GM21825 (cell line): ENCODE data around the gene ZMIZ1.

ENCODE experiments used
- ATAC-seq: cut with Tn5 transposase; IDR thresholded peaks from one replicate; pipeline ENCODE4 v1.9.1; 2021; ENCODE audit warnings: mild to moderate bottlenecking, moderate library complexity; ENCODE audit not compliant: unreplicated experiment

Gene ZMIZ1

DNA sequence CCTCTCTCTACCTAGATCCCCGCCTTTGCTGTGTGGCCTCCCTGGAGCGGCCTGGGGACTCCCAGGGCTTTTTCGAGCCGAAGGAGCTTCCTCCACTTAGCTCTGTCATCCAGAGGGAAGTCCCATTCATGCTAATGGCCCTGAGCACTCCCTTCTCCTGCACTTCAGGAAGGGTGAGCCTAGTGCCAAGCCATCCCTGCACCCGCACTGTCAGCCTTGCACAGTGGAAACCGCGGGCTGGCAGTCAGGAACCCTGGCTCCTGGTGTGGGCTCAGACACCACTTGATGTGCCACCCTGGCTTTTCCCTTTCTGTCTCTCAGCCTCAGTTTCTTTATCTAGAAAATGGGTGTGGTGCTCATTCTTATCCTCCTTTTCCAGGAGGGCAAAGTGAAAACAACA lies 131.6 kb downstream of the ZMIZ1 start:
- no peak for ATAC-seq

DNA sequence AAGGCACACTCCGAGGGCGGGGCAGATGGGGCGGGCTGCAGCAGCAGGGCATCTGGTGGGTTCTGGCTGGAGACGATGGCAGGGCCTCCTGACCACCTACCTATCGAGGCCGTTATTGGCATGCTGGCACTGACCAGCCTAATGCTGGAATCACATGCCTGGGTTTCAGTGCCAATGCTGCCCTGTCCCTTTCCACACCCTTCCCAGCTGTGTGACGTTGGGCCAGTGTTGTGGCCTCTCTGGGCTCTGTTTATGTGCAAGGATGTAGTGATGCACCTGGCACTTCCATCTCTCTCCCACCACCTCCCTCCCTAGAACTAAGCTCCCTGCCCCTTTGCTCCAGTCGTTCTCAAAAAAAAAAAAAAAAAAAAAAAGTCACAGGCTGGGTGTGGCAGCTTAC lies 132.9 kb downstream of the ZMIZ1 start:
- no peak for ATAC-seq

DNA sequence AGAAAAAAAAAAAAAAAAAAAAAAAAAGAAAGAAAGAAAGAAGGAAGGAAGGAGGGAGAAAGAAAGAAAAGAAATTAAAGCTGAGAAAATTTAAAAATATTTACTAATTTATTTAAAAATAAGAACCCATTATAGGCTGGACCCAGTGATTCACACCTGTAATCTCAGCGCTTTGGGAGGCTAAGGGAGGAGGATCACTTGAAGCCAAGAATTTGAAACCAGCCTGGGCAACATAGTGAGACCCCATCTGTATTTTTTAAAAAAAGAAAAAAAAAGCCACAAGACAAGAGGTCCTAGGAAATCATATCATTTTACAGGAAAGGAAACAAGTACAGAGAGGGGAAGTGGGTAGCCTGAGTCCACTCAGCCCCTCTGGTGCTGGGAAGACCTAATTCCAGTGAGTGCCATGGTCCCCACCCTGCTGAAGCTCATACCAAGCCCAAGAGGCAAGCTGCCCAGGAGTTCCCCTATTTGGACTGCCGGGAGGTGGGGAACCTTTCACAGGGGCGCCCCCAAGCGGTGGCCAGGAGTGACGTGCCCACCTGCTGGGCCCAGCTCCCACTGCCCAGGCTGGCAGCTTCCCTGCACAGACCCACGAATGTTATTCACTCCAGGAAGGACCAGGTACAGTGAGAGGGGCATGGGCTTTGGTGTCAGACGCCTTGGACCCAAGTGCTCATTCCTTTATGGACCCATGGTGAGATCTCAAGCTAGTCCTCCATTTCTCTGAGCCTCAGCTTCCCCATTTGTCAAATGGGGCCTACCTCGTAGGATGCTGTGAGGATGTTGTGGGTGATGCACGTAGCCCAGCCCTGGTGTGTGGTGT lies 133.6 kb downstream of the ZMIZ1 start:
- no peak for ATAC-seq

DNA sequence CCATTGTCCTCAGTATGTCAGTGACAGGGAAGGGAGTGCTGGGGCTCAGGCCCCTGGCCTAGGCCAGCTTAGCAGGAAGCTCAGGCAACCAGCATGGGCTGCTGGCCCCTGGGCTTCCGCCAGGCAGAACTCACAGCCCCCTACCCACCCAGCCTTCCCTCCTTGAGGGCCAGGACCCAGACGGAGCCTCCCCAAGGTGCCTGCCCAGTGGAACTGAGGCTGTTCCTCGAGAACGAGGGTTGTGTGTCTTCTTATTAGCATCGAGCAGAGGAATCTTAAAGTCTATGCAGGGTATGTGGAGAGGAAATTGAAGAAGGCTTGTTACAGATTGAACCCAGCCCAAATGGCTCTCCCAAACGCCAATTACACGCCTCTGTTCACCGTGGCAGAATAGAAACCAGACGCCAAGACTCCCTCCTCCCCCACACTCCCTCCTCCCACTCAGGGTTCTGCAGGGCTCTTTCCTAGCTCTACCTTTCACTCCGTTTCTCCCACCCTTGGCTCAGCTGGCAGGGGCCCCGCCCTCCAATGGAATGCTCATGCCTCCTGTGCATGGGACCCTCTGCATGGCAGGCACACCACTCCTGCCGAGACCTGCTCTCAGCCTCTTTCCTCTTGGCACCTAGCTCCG lies 134.4 kb downstream of the ZMIZ1 start:
- no peak for ATAC-seq

DNA sequence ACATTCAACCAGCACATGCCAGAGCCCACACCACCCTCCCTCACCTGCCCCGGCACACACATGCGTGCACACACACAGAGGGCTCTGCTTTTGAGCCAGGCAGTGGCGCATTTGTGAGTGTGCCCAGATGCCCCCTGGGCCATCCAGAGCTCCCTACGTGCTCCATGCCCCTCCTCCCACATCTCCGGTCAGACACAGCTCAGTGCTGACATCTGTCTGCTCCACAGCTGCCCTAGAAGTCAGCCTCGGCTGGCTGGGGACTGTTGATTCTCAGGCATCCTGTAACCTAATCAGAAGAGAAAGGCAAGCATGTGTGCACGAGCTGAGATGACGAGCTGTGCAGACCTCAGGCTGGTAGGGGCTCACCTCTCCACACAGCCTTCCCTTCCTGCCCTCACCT lies 135.1 kb downstream of the ZMIZ1 start:
- ATAC-seq, result no peak

DNA sequence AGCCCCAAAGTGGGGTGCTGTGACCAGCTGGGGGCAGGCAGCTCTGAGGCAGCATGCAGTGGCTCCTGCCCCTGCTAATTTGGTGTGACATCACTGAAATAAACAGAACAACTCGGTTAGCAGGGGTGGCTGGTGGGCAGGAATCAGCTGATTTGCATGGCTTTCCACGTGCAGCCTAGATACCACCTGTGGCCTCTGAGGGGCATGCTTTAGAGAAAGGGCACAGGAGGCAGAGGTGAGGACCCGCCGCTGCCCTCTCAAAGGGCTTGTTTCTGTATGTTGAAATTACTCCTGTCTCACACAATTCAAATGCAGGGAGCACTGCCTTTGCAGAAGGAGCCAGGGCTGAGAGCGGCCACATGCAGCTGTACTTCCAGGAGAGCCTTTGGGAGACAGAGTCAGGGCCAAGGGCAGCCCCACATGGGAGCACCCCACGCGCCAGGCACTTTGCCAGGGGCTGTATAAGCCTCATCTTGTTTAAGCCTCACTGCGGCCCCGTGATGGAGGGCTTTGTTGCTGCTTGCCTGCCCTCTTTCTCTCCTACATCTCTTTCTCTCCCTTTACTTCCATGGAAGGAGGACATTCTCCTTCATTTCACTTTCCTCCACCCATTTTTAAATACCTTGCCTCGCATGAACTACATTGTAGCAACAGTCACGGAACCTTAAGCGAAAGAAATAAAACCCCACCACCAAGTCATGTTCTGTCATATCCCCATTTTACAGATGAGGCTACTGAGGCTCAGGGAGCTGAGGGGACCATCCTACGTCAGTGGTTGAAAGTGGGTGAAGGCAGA lies 137.7 kb downstream of the ZMIZ1 start:
- ATAC-seq, result no peak

DNA sequence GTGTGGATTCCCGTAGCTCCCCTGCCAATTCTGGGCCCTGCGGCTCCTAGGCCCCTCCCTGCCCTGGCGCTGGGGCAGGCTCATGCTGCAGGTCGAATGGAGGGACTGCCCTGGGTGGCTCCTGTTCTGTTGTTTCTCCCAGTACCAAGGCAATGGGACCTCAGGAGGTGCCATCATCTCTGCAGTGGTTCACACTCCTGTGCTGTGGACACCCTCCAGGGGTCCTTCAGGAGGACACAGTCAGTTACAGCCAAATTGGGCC lies 138.3 kb downstream of the ZMIZ1 start:
- no peak for ATAC-seq

DNA sequence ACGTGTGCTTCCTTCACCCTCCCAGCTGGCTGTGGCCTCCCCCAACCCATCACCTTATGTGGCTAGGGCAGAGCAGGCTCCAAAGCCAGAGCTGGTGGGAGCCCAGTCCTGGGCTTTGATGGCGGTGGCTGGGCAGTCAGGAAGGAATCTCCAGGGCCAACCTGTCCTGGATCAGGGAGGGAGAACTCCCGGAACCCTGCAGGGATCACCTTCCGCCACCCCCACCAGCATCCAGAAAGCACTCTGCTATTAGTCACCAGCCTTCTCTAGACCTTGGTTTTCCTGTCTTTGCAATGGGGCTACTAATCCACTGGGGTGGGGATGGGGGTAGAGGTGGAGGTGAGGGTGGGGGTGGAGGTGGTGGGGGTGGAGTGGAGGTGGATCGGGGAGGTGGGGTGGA lies 139.0 kb downstream of the ZMIZ1 start:
- ATAC-seq, result no peak

DNA sequence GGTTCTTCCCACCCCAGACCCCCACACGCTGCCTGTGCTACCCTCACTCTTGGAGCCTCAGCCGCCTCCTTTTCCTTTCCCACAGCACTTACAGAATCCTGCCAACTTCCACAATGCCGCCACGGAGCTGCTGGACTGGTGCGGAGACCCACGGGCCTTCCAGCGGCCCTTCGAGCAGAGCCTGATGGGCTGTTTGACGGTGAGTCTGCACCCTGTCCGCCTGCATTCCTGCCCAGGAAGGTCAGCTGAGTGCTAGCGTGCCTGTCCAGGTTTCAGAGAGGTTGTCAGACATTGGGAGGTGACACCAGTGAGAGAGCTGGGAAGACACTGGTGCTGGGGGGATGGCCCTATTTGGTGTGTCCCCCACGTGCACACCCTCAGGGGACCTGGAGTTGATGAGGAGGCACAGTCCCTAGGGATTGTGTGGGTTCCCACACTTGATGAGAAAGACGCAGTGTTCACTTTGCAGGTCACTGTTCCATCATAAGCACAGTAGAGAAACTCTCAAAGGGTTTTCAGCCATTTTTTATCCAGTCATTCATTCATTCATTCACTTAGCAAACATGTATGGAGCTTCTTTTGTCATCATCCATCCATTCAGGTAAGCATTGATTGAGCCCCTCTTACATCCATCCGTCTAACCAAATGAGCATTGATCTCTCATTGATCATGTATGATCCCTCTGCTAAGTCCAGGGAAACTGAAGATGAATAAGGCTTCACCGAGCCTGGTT lies 139.7 kb downstream of the ZMIZ1 start:
- ATAC-seq, result no peak

DNA sequence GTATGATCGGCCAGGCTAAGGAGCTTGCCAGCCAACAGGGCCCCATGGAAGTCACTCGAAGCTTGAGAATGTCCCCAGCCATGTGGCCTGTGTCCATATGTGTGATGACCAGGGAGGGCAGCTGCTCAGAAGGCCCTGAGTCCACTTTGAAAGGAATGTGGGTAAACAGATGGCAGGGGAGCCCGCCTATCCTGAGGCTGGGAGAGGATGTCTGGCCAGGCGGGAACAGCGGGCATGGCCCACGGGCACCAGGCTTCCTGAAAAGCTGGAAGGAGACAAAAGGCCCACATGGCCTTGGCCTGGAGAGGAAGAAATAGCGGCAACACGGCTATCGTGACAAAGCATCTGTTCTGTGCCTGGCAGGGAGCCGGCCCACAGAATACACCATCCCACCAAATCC lies 140.6 kb downstream of the ZMIZ1 start:
- no peak for ATAC-seq

DNA sequence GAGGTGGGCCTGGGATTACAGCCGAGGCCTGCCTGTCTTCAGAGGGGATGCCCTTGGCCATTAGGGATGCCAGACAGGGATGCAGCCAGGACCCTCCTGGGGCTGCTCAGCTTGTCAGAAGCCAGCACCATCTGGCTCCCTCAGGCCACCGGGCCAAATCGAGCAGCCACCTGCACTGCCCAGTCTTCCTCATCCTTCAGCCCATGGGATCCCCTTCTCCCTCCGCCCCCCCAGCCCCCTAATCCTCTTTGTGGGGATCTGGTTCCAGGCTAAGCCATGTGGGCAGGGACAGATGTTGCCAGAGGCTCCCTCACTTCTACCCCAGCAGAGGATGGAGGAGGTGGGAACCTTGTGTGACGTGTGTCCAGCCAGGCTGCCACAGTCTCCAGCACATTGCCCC lies 141.1 kb downstream of the ZMIZ1 start:
- ATAC-seq, result no peak

DNA sequence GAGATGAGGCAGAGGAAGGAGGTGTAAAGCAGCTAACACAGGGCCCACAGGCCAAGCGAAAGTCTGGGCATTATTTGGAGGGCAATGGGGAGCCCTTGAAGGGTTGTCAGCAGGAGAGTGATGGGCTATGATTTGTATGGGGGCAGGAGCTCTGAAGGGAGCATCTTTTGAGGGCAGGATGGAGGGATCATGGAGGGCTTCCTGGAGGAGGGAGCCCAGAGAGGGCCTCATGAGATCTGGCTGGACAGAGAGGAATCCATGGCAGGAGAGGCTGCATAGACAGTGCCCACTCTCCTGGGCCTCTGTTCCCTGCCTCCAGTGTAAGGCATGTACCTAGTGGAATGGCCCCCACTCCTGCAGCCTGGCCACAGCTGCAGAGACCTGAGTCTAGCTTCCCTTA lies 141.9 kb downstream of the ZMIZ1 start:
- no peak for ATAC-seq

DNA sequence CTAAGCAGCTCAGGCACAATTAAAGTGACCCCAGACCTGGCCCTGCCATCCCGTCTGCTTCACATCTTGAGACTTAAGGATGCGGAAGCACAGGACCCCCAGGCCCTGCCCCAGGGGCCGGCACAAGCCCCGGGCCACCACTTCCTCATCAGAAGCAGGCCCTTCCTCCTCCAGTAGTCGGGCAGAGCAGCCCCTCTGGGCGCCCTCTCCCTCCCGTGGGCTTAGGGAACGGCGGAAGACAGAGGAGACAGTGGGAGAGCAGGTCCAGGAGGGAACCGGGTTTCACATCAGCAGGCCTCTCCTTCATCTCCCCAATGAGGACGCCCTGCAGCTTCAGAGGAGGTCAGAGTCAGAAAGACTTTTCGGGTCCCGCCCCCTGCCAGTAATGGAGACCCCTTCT lies 142.8 kb downstream of the ZMIZ1 start:
- no peak for ATAC-seq

DNA sequence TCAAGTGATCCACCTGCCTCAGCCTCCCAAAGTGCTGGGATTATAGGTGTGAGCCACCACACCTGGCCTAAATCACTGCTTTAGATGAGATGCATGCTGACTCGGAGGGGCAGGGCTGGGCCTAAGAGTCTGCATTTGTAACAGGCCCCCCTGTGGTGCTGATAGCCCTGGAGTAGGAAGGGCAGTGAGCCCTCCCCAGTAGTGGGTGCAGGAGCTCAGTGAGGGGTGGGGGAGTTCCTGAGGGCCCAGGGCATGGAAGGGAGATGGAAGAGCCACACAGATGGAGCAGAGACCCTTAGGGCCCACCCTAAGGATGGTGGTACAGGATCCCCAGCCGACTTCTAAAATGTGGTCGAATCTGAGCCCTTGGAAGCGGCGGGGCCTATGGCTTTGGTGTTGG lies 146.8 kb downstream of the ZMIZ1 start:
- ATAC-seq, result no peak

DNA sequence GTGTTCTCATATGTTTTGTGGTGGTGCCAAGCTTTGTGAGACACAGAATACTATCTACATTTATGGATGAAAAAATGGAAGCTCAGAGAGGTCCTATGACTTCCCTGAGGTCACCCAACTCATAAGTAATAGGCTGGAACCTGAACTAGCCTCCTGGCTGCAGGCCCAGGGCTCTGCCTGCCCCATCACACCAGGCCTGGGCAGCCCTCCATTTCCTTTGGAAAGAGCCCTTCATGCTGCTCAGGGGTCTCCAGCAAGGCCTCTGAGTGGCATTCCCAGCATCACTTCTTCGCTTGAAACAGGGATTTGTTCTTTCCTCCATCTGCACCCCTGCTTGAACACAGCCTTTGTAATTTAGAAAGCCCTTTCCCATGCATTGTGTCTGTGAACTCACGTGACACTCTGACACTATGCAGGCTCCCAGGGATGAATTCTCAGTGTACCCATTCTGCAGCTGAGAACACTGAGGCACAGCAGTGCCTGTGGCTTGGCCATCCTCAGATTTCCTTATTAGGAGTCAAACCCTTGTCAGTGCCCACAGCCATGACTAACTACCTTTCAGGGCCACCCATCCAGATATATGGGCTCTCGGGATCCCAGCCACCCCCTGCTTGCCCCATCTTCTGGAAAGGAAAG lies 150.7 kb downstream of the ZMIZ1 start:
- no peak for ATAC-seq

DNA sequence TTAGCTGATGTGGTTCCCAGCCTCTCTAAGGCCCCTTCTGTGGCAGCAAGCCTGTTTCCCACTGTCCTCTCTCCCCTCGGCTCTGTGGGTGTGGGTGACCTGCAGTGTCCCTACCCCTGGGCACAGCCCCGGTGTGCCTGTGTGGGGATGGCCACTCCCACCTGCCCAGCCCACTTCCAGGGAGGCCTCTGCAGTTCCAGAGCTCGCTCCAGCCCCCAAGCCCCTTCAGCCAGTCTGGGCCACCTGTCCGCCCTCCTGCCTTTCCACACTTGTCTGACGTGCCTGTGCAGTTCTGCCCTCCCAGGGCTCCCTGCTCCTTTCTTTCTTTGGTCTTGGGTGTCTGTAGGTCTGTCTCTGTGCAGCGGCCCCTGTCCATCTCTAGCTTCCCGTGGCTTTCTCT lies 151.5 kb downstream of the ZMIZ1 start:
- ATAC-seq, result no peak

DNA sequence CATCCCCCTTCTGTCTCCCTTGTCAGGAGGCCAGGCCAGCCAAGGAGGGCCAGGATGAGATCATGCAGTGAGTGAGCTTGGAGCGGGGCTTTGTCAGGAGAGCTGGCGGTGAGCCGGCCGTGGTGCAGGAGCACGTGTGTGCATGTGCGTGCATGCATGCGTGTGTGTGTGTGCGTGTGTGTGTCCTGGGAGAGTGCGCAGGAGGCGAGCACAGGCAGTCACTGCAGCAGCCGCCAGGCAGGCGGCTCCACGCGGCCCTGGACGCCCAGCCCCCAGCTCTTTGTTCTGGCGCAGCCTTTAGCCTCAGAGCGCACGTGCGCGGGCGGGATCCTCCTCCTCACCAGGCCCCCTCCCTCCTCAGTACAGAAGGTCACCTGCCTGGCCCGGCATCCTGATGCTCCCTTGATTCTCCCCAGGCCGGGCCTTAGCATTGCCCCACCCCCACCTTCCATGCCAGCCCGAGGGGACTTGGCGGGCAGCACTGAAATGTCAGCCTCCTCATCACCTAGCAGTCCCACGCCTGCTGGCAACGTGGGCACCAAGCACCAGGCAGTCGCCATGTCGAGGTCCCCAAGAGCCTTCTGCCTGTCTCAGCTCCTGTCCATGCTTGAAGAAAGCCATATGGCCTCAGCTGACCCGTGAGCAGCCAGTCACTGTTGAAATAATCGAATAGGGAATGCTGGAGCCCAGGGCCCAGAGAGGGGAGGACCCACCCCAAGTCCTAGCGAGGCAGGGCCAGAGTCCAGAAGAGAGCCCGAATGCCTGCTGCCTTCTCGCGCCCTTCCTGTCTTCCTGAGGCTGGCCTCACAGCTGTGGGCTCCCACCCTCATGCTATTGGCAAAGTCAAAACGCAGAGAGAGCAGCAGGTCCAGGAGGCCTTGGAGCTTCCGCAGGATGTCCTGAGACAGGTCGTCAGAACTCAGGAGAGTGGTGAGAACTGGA lies 152.6 kb downstream of the ZMIZ1 start:
- no peak for ATAC-seq

DNA sequence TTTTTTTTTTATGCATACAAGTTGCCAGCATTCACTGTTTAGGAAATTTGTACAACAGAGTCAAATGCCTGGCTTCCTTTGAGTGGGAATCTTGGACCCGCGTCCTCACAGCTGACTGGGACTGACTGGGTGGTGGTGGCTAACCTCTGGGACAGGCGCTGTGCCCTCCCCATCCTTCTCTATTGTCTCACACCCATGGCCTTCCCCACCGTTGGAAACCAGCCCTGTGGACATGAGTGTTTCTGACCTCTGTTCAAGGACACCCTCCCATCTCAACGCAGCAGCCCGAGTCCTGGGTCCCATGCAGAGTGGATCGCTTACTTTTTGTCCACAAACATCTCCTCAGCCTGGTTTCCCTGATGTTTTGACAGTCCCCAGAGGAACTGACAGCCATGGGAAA lies 153.4 kb downstream of the ZMIZ1 start:
- no peak for ATAC-seq

DNA sequence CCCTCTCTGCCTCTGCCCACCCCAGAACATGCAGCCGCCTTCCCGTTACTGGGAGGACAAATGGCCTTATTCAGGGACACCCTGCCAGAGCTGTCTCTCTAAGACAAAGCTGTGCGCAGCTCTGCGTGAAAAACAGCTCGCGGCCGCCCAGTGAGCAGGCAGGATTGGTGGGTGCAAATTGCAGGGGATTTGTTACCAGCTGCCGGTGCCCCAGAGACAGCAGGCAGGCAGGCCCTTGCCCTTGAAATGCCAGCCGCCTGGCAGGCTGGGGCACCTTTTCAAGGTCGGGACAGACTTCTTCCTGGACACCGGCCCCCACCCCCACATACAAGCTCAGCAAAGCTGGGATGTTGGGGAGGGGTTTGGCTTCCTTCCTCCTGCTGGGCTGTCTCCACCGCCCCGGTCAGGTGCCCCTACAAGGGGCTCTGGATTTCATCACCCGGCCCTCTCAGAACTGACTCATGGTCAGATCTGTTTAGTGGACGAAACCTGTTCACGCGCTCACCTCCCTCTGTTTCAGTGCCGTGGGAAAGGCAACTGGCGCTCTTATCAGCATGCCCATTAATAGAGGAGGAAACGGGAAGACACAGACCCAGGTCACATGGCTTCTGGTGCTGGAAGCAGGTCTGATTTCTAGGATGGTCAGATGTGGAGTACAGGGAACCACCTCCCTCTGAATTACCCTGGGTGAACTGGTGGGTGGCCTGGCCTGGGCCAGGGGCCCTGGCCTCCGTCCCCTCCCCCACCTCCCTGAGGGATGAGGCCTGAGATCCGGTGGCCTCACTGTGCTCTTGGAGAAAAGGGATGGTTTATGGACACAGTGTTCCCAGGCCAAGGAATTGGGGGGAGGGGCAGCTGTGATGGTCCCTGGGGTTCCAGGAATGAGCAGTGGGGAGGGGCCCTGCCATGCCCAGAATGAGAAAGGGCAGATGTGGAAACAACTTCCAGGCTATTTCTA lies 154.6 kb downstream of the ZMIZ1 start:
- no peak for ATAC-seq
